Left lung (tissue), 10 donors: ENCODE results near the gene PDCD1LG2. TPM values are rescaled to one million over a fixed set of nuclear protein-coding genes. Genes with fewer than 3 reads are reported as not detected.
A peak's percentile ranks its signal among the peaks of the same experiment; 100 is the strongest.

ENCODE experiments used
- ATAC-seq: fragments of 200-7000 bp; cut with Tn5 transposase; one replicate; pipeline ENCODE4 v1.9.1; 2020; ENCODE audit warnings: moderate library complexity
- DNase-seq, 4 donors: peaks; one replicate each; pipeline ENCODE4 v3.0.0-alpha.2; 2013 to 2020
- H3K27ac ChIP-seq, 2 donors: fragments of 200-600 bp; sonication (generic) in 1 of 2; one replicate each; pipeline versions ENCODE4 v1.5.0 to v1.8.0; 2020 to 2021
- H3K27me3 ChIP-seq, 2 donors: fragments of 200-600 bp; sonication (generic) in 1 of 2; one replicate each; pipeline versions ENCODE4 v1.5.0 to v1.8.0; 2020 to 2021
- H3K36me3 ChIP-seq, 2 donors: fragments of 200-600 bp; sonication (generic) in 1 of 2; one replicate each; pipeline versions ENCODE4 v1.5.0 to v1.8.0; 2020 to 2021
- H3K4me1 ChIP-seq, 2 donors: fragments of 200-600 bp; one replicate each; pipeline ENCODE4 v1.8.0; 2021
- H3K4me3 ChIP-seq, 2 donors: fragments of 200-600 bp; sonication (generic) in 1 of 2; one replicate each; pipeline versions ENCODE4 v1.5.0 to v1.8.0; 2020 to 2021; ENCODE audit warnings: mild to moderate bottlenecking in 1 of 2
- H3K9me3 ChIP-seq, 2 donors: fragments of 200-600 bp; sonication (generic) in 1 of 2; one replicate each; pipeline versions ENCODE4 v1.5.0 to v1.8.0; 2020 to 2021
- intact Hi-C, 2 donors: fragments of 100-400 bp; cut with DNase I; formaldehyde crosslinking; loops; one replicate each; pipeline versions ENCODE4 v1.11.2 to v1.14.2; 2022
- polyA plus RNA-seq, 6 donors: library from polyadenylated mRNA; unstranded; fragments of 120-200 nt; gene quantifications; one replicate each; pipeline ENCODE4 v1.2.1, GENCODE V29; 2013; ENCODE audit not compliant: insufficient read length in 6 of 6
- total RNA-seq, 2 donors: library from RNA; stranded (reverse); fragmentation: NEBNext Ultra II Directional; extraction: Animal tissue kit (Norgen Biotek cat#: 25700); gene quantifications; one replicate each; pipeline ENCODE4 v1.2.1, GENCODE V29; 2021
- TF ChIP-seq, protein P1 (sequence below), 2 donors: fragments of 200-600 bp; sonication (generic) in 1 of 2; IDR thresholded peaks; one replicate each; pipeline versions ENCODE4 v1.5.0 to v1.8.0; 2021; ENCODE audit warnings: antibody characterized with exemption in 2 of 2
- donor health status: DM: no; HTN: yes; CAD: no.
- donor health status: DM: no; HTN: no; CAD: no.

The PDCD1LG2 gene
- total and polyA plus RNA-seq, 8 donors: 0.10 to 4.2 (median 0.21) TPM

- no peaks in the 10 kb centered on the region for H3K36me3 ChIP-seq
- no peaks in the 10 kb centered on the region for H3K9me3 ChIP-seq
- ATAC-seq (no peak), DNase-seq (no peak)
- no peaks in the 10 kb centered on the region for H3K27me3 ChIP-seq
- intact Hi-C loops: no loop called here
- no peaks in the 10 kb centered on the region for H3K4me1 ChIP-seq
- TF ChIP-seq, protein P1, sequence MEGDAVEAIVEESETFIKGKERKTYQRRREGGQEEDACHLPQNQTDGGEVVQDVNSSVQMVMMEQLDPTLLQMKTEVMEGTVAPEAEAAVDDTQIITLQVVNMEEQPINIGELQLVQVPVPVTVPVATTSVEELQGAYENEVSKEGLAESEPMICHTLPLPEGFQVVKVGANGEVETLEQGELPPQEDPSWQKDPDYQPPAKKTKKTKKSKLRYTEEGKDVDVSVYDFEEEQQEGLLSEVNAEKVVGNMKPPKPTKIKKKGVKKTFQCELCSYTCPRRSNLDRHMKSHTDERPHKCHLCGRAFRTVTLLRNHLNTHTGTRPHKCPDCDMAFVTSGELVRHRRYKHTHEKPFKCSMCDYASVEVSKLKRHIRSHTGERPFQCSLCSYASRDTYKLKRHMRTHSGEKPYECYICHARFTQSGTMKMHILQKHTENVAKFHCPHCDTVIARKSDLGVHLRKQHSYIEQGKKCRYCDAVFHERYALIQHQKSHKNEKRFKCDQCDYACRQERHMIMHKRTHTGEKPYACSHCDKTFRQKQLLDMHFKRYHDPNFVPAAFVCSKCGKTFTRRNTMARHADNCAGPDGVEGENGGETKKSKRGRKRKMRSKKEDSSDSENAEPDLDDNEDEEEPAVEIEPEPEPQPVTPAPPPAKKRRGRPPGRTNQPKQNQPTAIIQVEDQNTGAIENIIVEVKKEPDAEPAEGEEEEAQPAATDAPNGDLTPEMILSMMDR (IDR thresholded peaks at IDR 0.05): no peak
- H3K27ac ChIP-seq: no peak overlapping the region
- H3K4me3 ChIP-seq: no peak overlapping the region
Measured at GRCh38 chr9:5481322-5482040, 28.9 kb upstream of the PDCD1LG2 start.

GRCh38 chr9:5482194-5482593 is 28.1 kb upstream of the PDCD1LG2 start:
- Histone ChIP-seq H3K4me1 (no peaks in the 10 kb centered on the region), H3K27ac (no peak overlapping the region), H3K36me3 (no peaks in the 10 kb centered on the region), H3K4me3 (no peak overlapping the region), H3K27me3 (no peaks in the 10 kb centered on the region), H3K9me3 (no peaks in the 10 kb centered on the region)
- DNase-seq (peak in 1 of 4 donors; percentile 33), ATAC-seq (no peak)
- TF ChIP-seq, protein P1 (IDR thresholded peaks at IDR 0.05): no peak
- intact Hi-C loops: no loop called here

DNA sequence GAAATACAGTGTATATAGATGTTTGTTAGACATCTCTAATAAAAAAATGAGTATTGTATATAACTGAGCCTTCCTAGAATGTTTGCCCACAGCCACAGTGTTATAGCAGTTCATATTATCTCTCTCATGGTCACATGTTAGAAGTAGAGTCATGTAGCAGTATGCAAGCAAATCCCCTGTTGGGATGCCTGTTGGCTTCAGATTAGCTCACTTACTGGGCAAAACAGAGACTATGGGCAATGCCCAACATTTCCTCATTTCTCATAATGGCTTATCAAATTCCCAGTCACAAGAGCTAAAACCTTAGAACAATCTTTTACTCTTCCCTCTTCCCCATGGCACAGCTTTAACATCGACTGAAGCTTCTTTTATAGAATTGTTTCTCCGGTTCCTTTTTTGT is 27.0 kb upstream of the PDCD1LG2 start:
- TF ChIP-seq, protein P1 (IDR thresholded peaks at IDR 0.05): no peak
- H3K4me3 ChIP-seq: no peak overlapping the region
- intact Hi-C loops: no loop called here
- no peaks in the 10 kb centered on the region for H3K36me3 ChIP-seq
- ATAC-seq (no peak), DNase-seq (no peak)
- no peaks in the 10 kb centered on the region for H3K4me1 ChIP-seq
- H3K27me3 ChIP-seq: no peaks in the 10 kb centered on the region
- H3K9me3 ChIP-seq: no peaks in the 10 kb centered on the region
- H3K27ac ChIP-seq: no peak overlapping the region

- Histone ChIP-seq H3K27ac (no peak overlapping the region), H3K36me3 (no peaks in the 10 kb centered on the region), H3K27me3 (no peaks in the 10 kb centered on the region), H3K9me3 (no peaks in the 10 kb centered on the region), H3K4me3 (no peak overlapping the region), H3K4me1 (peaks cover 0 to 16% of the 10 kb centered on the region in 2 donors)
- no peak for DNase-seq
- TF ChIP-seq, protein P1 (IDR thresholded peaks at IDR 0.05): no peak
- intact Hi-C loops: no loop called here
- ATAC-seq: no peak
Measured at GRCh38 chr9:5485378-5486085, 24.8 kb upstream of the PDCD1LG2 start.

GRCh38 chr9:5486988-5487387 is 23.3 kb upstream of the PDCD1LG2 start:
- intact Hi-C loops: no loop called here
- no peaks in the 10 kb centered on the region for H3K27me3 ChIP-seq

More at GRCh38 chr9:5486988-5487387, 23.3 kb upstream of the PDCD1LG2 start:
- TF ChIP-seq, protein P1 (IDR thresholded peaks at IDR 0.05): no peak
- H3K4me1 ChIP-seq: peaks cover 0 to 16% of the 10 kb centered on the region in 2 donors
- no peak overlapping the region for H3K4me3 ChIP-seq
- ATAC-seq (no peak), DNase-seq (no peak)
- no peaks in the 10 kb centered on the region for H3K36me3 ChIP-seq
- no peaks in the 10 kb centered on the region for H3K9me3 ChIP-seq
- H3K27ac ChIP-seq: no peak overlapping the region
